ENCODE data around the gene ANKUB1. TPM values are rescaled to one million over a fixed set of nuclear protein-coding genes. Genes with fewer than 3 reads are reported as not detected.

Gene ANKUB1
- total RNA-seq, 1 donor from 2014 or later = not detected

- Histone ChIP-seq H3K27me3 (no peaks in the 10 kb centered on the region), H3K36me3 (no peaks in the 10 kb centered on the region), H3K4me3 (no peak overlapping the region), H3K27ac (no peak overlapping the region), H3K9me3 (no peaks in the 10 kb centered on the region), H3K4me1 (peaks cover 34% of the 10 kb centered on the region)
- intact Hi-C loops (cut with DNase I) = no loop called here
- no peak for DNase-seq
- no peak for ATAC-seq
- TF ChIP-seq CTCF (IDR thresholded peaks at IDR 0.05) = no peak
These were observed 27.1 kb upstream of the ANKUB1 start for GRCh38 chr3:149819432-149819831.

- ATAC-seq (no peak), DNase-seq (no peak)
- TF ChIP-seq CTCF (IDR thresholded peaks at IDR 0.05) = no peak
- Histone ChIP-seq H3K9me3 (no peaks in the 10 kb centered on the region), H3K4me1 (peaks cover 39% of the 10 kb centered on the region), H3K4me3 (peak overlapping the region; percentile 82), H3K27me3 (no peaks in the 10 kb centered on the region), H3K27ac (peak overlapping the region; percentile 47), H3K36me3 (no peaks in the 10 kb centered on the region)
- intact Hi-C loops (cut with DNase I) = no loop called here
These were observed 24.6 kb upstream of the ANKUB1 start for GRCh38 chr3:149816986-149817385.

- ATAC-seq = no peak
- intact Hi-C loops (cut with DNase I) = no loop called here
- H3K27me3 ChIP-seq = no peaks in the 10 kb centered on the region
- no peak for DNase-seq
- H3K36me3 ChIP-seq = no peaks in the 10 kb centered on the region
- TF ChIP-seq CTCF (IDR thresholded peaks at IDR 0.05) = no peak
- H3K4me1 ChIP-seq = peaks cover 42% of the 10 kb centered on the region
- peak overlapping the region; percentile 47 for H3K27ac ChIP-seq
- H3K9me3 ChIP-seq = no peaks in the 10 kb centered on the region
- peak overlapping the region; percentile 82 for H3K4me3 ChIP-seq
These were observed 24.0 kb upstream of the ANKUB1 start for GRCh38 chr3:149816311-149816710.

GRCh38 chr3:149815728-149816127, 23.4 kb upstream of the ANKUB1 start:
- H3K9me3 ChIP-seq = no peaks in the 10 kb centered on the region
- peak overlapping the region; percentile 82 for H3K4me3 ChIP-seq
- H3K27ac ChIP-seq = peak overlapping the region; percentile 47
- H3K4me1 ChIP-seq = peaks cover 42% of the 10 kb centered on the region
- no peak for ATAC-seq
- H3K27me3 ChIP-seq = no peaks in the 10 kb centered on the region
- H3K36me3 ChIP-seq = no peaks in the 10 kb centered on the region
- no peak for TF ChIP-seq CTCF (IDR thresholded peaks at IDR 0.05)
- DNase-seq = no peak
- intact Hi-C loops (cut with DNase I) = no loop called here

GRCh38 chr3:149815321-149815720, 23.0 kb upstream of the ANKUB1 start:
- H3K27me3 ChIP-seq = no peaks in the 10 kb centered on the region
- no peaks in the 10 kb centered on the region for H3K9me3 ChIP-seq
- no peak for TF ChIP-seq CTCF (IDR thresholded peaks at IDR 0.05)
- H3K4me1 ChIP-seq = peaks cover 42% of the 10 kb centered on the region
- H3K36me3 ChIP-seq = no peaks in the 10 kb centered on the region
- DNase-seq (no peak), ATAC-seq (no peak)
- H3K27ac ChIP-seq = peak overlapping the region; percentile 97
- intact Hi-C loops (cut with DNase I) = no loop called here
- H3K4me3 ChIP-seq = peak overlapping the region; percentile 82
